ENCODE data around the gene AKR1C1.
"Not testable (repeated sequence)": the region's sequence is repeated elsewhere in the genome, so short reads cannot be mapped to it uniquely, and the experiment has no call there.

Gene AKR1C1

GRCh38 chr10:4972369-4973142 is 9.3 kb downstream of the AKR1C1 start:
- not testable (repeated sequence) for H3K4me3 ChIP-seq (ENCODE audit: low read depth, low read length); H3K27ac ChIP-seq (ENCODE audit: low read depth, low read length); H3K79me2 ChIP-seq (ENCODE audit: control insufficient read depth, insufficient read depth, low read length, unreplicated experiment); H3K27me3 ChIP-seq (ENCODE audit: insufficient read depth, low read length); H3K4me1 ChIP-seq (ENCODE audit: control insufficient read depth, insufficient read depth, low read length, unreplicated experiment); H2AFZ ChIP-seq (ENCODE audit: low read length, unreplicated experiment)
- H3K36me3 ChIP-seq (ENCODE audit: insufficient read depth, low read length): peaks cover 13% of the 10 kb centered on the region

- H3K36me3 ChIP-seq (ENCODE audit: insufficient read depth, low read length): peaks cover 13% of the 10 kb centered on the region
- H3K27ac ChIP-seq (ENCODE audit: low read depth, low read length): not testable (repeated sequence)
Observed at GRCh38 chr10:4973294-4973693, 10.1 kb downstream of the AKR1C1 start.

GRCh38 chr10:4974400-4974799 is 11.2 kb downstream of the AKR1C1 start:
- H2AFZ ChIP-seq (ENCODE audit: low read length, unreplicated experiment); H3K36me3 ChIP-seq (ENCODE audit: insufficient read depth, low read length); H3K79me2 ChIP-seq (ENCODE audit: control insufficient read depth, insufficient read depth, low read length, unreplicated experiment); H3K4me1 ChIP-seq (ENCODE audit: control insufficient read depth, insufficient read depth, low read length, unreplicated experiment); H3K4me3 ChIP-seq (ENCODE audit: low read depth, low read length); H3K27me3 ChIP-seq (ENCODE audit: insufficient read depth, low read length); H3K27ac ChIP-seq (ENCODE audit: low read depth, low read length): not testable (repeated sequence)

More at GRCh38 chr10:4973294-4973693, 10.1 kb downstream of the AKR1C1 start:
- not testable (repeated sequence) for H3K79me2 ChIP-seq (ENCODE audit: control insufficient read depth, insufficient read depth, low read length, unreplicated experiment); H3K4me1 ChIP-seq (ENCODE audit: control insufficient read depth, insufficient read depth, low read length, unreplicated experiment); H3K27me3 ChIP-seq (ENCODE audit: insufficient read depth, low read length); H2AFZ ChIP-seq (ENCODE audit: low read length, unreplicated experiment); H3K4me3 ChIP-seq (ENCODE audit: low read depth, low read length)

GRCh38 chr10:4977025-4977424 is 13.8 kb downstream of the AKR1C1 start:
- H2AFZ ChIP-seq (ENCODE audit: low read length, unreplicated experiment): no peak overlapping the region
- no peak overlapping the region for H3K27ac ChIP-seq (ENCODE audit: low read depth, low read length)
- no peaks in the 10 kb centered on the region for H3K36me3 ChIP-seq (ENCODE audit: insufficient read depth, low read length)
- no peaks in the 10 kb centered on the region for H3K4me1 ChIP-seq (ENCODE audit: control insufficient read depth, insufficient read depth, low read length, unreplicated experiment)
- H3K4me3 ChIP-seq (ENCODE audit: low read depth, low read length): no peak overlapping the region
- H3K27me3 ChIP-seq (ENCODE audit: insufficient read depth, low read length): no peaks in the 10 kb centered on the region
- no peaks in the 10 kb centered on the region for H3K79me2 ChIP-seq (ENCODE audit: control insufficient read depth, insufficient read depth, low read length, unreplicated experiment)

- H3K27ac ChIP-seq (ENCODE audit: low read depth, low read length): no peak overlapping the region
- H3K36me3 ChIP-seq (ENCODE audit: insufficient read depth, low read length): no peaks in the 10 kb centered on the region
- no peak overlapping the region for H2AFZ ChIP-seq (ENCODE audit: low read length, unreplicated experiment)
- no peaks in the 10 kb centered on the region for H3K27me3 ChIP-seq (ENCODE audit: insufficient read depth, low read length)
- no peaks in the 10 kb centered on the region for H3K79me2 ChIP-seq (ENCODE audit: control insufficient read depth, insufficient read depth, low read length, unreplicated experiment)
- no peaks in the 10 kb centered on the region for H3K4me1 ChIP-seq (ENCODE audit: control insufficient read depth, insufficient read depth, low read length, unreplicated experiment)
- no peak overlapping the region for H3K4me3 ChIP-seq (ENCODE audit: low read depth, low read length)
Observed at GRCh38 chr10:4978870-4979269, 15.7 kb downstream of the AKR1C1 start.

GRCh38 chr10:4980793-4981192 is 17.6 kb downstream of the AKR1C1 start:
- no peak overlapping the region for H2AFZ ChIP-seq (ENCODE audit: low read length, unreplicated experiment)
- no peaks in the 10 kb centered on the region for H3K36me3 ChIP-seq (ENCODE audit: insufficient read depth, low read length)
- no peaks in the 10 kb centered on the region for H3K4me1 ChIP-seq (ENCODE audit: control insufficient read depth, insufficient read depth, low read length, unreplicated experiment)
- no peak overlapping the region for H3K27ac ChIP-seq (ENCODE audit: low read depth, low read length)
- no peak overlapping the region for H3K4me3 ChIP-seq (ENCODE audit: low read depth, low read length)
- no peaks in the 10 kb centered on the region for H3K27me3 ChIP-seq (ENCODE audit: insufficient read depth, low read length)
- no peaks in the 10 kb centered on the region for H3K79me2 ChIP-seq (ENCODE audit: control insufficient read depth, insufficient read depth, low read length, unreplicated experiment)

GRCh38 chr10:4981722-4982471 is 18.7 kb downstream of the AKR1C1 start:
- no peak overlapping the region for H3K27ac ChIP-seq (ENCODE audit: low read depth, low read length)
- H3K36me3 ChIP-seq (ENCODE audit: insufficient read depth, low read length): no peaks in the 10 kb centered on the region
- H3K4me3 ChIP-seq (ENCODE audit: low read depth, low read length): no peak overlapping the region
- no peaks in the 10 kb centered on the region for H3K27me3 ChIP-seq (ENCODE audit: insufficient read depth, low read length)
- no peaks in the 10 kb centered on the region for H3K4me1 ChIP-seq (ENCODE audit: control insufficient read depth, insufficient read depth, low read length, unreplicated experiment)
- H3K79me2 ChIP-seq (ENCODE audit: control insufficient read depth, insufficient read depth, low read length, unreplicated experiment): no peaks in the 10 kb centered on the region
- no peak overlapping the region for H2AFZ ChIP-seq (ENCODE audit: low read length, unreplicated experiment)

GRCh38 chr10:4982764-4983226 is 19.6 kb downstream of the AKR1C1 start:
- H3K79me2 ChIP-seq (ENCODE audit: control insufficient read depth, insufficient read depth, low read length, unreplicated experiment): no peaks in the 10 kb centered on the region
- H2AFZ ChIP-seq (ENCODE audit: low read length, unreplicated experiment): no peak overlapping the region
- H3K27me3 ChIP-seq (ENCODE audit: insufficient read depth, low read length): no peaks in the 10 kb centered on the region
- H3K4me1 ChIP-seq (ENCODE audit: control insufficient read depth, insufficient read depth, low read length, unreplicated experiment): no peaks in the 10 kb centered on the region
- H3K27ac ChIP-seq (ENCODE audit: low read depth, low read length): no peak overlapping the region
- no peaks in the 10 kb centered on the region for H3K36me3 ChIP-seq (ENCODE audit: insufficient read depth, low read length)
- no peak overlapping the region for H3K4me3 ChIP-seq (ENCODE audit: low read depth, low read length)

- Histone ChIP-seq H2AFZ (ENCODE audit: low read length, unreplicated experiment) (no peak overlapping the region), H3K79me2 (ENCODE audit: control insufficient read depth, insufficient read depth, low read length, unreplicated experiment) (no peaks in the 10 kb centered on the region), H3K4me3 (ENCODE audit: low read depth, low read length) (no peak overlapping the region), H3K27me3 (ENCODE audit: insufficient read depth, low read length) (no peaks in the 10 kb centered on the region), H3K36me3 (ENCODE audit: insufficient read depth, low read length) (no peaks in the 10 kb centered on the region), H3K27ac (ENCODE audit: low read depth, low read length) (no peak overlapping the region), H3K4me1 (ENCODE audit: control insufficient read depth, insufficient read depth, low read length, unreplicated experiment) (no peaks in the 10 kb centered on the region)
Observed at GRCh38 chr10:4983615-4984216, 20.5 kb downstream of the AKR1C1 start.

- no peaks in the 10 kb centered on the region for H3K36me3 ChIP-seq (ENCODE audit: insufficient read depth, low read length)
- H3K27me3 ChIP-seq (ENCODE audit: insufficient read depth, low read length): no peaks in the 10 kb centered on the region
- no peak overlapping the region for H2AFZ ChIP-seq (ENCODE audit: low read length, unreplicated experiment)
- no peak overlapping the region for H3K27ac ChIP-seq (ENCODE audit: low read depth, low read length)
- no peaks in the 10 kb centered on the region for H3K79me2 ChIP-seq (ENCODE audit: control insufficient read depth, insufficient read depth, low read length, unreplicated experiment)
- H3K4me1 ChIP-seq (ENCODE audit: control insufficient read depth, insufficient read depth, low read length, unreplicated experiment): no peaks in the 10 kb centered on the region
- H3K4me3 ChIP-seq (ENCODE audit: low read depth, low read length): no peak overlapping the region
Observed at GRCh38 chr10:4984223-4984622, 21.0 kb downstream of the AKR1C1 start.

All from ACC112 (cell line).